NCI-H2029 treated with DMSO at 0.1 percent for 48 hours (cell line): ENCODE results near the gene CMTM7.
"Not testable (repeated sequence)": the region's sequence is repeated elsewhere in the genome, so short reads cannot be mapped to it uniquely, and the experiment has no call there.

Experiments used
- DNase-seq: peaks from one replicate; lab custom pipeline; 2025; lab: John Stamatoyannopoulos, UW

The CMTM7 gene

DNA sequence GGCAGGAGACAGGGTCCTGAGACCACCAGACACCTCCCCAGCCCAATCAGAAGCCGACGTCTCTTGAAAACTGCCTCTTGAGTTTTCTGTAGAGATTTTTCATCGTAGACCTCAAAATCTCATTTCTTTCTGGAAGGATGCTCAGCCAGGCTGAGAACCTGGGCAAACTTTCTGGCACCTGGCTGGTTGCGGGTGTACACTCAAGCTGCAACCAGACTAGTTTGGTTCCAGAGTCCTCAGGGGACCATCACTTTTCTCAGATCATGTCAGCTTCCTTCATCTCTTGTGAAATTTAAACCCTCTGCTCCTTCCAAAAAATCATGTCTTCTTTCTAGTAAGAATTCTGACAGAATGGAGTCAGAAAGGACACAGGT is 45.1 kb downstream of the CMTM7 start:
- DNase-seq, result no peak

DNA sequence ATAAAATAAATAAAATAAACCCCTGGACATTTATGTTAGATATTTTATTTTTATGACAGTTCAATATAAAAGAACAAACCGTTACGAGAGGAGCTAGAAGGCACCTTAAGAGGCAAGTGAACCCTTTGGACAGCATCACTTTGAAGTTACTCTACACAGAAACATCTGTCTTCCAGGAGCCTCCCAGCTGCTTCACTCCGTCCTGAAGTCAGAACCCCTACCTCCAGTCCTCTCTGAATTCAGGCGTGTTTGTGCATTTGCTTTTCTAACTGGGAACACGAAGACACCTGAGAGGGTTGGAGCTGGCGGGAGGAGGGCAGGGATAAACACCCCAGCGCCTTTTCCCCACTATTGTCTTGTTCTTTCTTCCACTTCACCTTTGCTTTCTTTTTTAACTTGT is 46.2 kb downstream of the CMTM7 start:
- no peak for DNase-seq

DNA sequence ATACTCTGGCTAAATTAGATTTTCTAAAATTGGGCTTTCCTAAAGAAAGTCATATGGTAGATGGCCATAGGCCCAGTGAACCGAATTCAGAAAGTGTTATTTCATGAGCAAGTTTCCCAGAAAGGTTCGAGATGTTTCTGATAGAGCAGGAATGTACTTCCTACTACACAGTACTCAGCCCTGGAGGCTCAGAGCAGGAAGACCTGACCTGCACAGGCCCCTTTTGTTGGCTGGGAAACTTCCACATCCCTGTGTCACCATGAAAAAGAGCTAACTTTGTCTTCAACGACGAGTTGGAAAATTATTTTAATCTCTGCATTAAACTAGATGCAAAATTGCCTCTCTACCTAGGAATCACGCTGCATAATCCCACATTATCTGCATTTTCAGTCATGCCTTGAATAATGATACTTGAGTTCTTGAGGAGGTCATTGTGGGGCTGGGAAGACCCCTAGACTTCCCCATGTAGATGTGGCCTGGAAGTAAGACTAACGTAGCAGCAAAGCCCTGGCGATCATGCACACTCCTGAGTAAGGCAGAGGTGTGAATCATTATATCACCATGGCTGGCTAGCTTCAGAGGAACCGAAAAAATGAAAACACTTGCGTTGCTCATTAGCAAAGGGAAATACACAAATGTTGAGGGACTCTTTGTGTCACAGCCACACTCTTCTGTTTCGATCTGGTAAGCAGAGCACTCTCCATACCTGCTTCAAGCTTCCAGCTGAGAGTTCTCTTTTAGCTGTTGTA is 47.1 kb downstream of the CMTM7 start:
- no peak for DNase-seq

GRCh38 chr3:32439421-32439820 is 47.8 kb downstream of the CMTM7 start:
- not testable (repeated sequence) for DNase-seq

GRCh38 chr3:32440611-32441350 is 49.1 kb downstream of the CMTM7 start:
- no peak for DNase-seq

- no peak for DNase-seq
These were observed 51.1 kb downstream of the CMTM7 start for GRCh38 chr3:32442766-32443165.

- DNase-seq, result no peak
These were observed 51.8 kb downstream of the CMTM7 start for GRCh38 chr3:32443478-32443877.

DNA sequence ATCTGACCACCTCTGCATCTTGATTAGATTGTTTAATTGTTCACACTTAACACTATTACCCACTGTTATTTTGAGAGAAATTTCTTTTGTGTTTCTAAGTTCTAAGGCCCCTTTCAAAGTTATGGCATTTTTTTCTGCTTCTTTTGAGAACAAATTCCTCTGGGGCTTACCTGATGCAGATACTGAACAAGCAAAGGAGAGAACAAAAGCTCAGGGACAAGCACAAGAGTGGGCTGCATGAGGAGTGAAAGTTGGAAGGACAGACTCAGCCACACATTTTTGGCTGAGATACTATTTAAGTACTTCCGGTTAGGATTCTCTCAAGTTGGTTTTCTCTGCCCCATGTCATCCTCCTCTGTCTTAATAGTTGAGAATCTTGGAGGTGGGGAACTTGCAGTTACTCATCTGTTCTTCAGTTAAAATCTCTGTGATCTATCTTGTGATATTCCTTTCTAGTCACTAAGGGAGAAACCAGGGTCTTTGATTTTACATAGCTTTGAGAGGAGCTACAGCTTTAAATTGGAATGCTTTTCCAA is 56.3 kb downstream of the CMTM7 start:
- no peak for DNase-seq

GRCh38 chr3:32448686-32449474 is 57.2 kb downstream of the CMTM7 start:
- no peak for DNase-seq

DNA sequence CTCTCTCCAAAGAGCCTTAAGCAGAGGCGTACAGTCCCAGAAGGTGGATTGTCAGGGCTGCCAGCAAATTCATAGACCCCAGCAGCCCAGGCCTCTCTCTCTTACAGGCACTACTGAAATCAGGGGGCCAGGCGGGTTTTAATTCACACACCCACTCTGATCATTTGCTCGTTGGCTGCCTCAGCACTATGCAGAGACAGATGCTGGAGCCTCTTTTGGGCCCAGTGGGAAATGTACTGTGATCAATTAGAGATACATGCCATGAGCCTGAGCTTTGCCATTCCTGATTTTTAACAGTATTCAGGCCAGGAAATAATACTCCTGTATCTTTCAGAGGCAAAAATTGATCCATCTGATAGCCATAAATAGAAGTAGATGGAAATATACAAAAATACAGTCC is 58.0 kb downstream of the CMTM7 start:
- DNase-seq, result no peak

DNA sequence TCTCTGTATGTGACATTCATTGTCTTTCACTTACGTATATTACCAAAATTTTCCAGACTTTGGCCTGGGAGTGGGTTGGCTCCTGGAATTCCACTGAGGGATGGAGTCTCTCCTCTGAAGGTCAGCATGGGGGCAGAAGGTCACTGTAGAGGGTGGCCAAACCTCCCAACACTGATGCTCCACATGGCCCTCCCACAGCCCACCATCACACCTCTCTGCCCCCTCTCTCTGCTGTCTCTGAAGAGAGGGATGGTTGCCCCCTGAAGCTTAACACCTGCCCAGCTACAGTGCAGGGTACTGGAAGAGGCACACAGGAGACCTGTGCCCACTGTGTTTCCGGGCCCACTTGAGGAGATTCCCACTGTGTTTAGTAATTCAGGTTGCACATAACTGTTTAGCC is 58.8 kb downstream of the CMTM7 start:
- no peak for DNase-seq

- DNase-seq, result no peak
These were observed 59.5 kb downstream of the CMTM7 start for GRCh38 chr3:32450992-32451659.

DNA sequence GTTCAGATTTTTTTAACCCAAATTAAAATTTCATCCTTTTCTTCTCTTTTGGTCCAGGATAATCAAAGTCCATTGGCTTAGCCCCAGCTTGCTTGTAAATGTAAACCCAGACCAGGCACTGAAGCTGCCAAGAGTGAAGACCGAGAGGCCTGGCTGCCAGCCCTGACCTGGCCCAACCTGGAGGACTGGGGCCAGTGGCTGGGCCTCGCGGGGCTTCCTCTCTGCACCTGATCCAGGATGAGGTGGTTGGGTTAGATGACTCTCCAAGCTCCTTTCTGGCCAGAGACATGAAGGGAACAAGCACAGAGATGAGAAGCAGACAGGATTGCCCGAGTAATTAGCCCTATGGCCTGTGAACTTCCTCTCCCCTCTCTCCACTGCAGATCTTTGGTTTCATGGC is 60.4 kb downstream of the CMTM7 start:
- DNase-seq, result no peak

DNA sequence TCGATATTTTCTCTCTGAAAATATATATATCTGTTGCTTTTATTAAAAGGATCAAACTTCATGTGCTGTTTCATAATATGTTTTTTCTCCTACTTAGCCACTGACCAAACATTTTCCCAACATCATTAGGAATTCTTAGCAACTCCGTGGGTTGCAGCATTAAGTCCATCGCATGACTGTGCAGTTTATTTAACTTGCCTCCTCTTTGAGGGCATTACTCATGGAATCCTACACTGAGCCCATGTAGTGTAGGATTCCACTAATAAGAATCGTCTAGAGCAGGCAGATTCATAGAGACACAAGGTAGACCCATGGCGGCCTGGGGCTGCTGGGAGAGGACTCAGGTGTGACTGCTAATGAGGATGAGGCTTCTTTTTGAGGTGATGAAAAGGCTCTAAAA is 61.7 kb downstream of the CMTM7 start:
- no peak for DNase-seq

DNA sequence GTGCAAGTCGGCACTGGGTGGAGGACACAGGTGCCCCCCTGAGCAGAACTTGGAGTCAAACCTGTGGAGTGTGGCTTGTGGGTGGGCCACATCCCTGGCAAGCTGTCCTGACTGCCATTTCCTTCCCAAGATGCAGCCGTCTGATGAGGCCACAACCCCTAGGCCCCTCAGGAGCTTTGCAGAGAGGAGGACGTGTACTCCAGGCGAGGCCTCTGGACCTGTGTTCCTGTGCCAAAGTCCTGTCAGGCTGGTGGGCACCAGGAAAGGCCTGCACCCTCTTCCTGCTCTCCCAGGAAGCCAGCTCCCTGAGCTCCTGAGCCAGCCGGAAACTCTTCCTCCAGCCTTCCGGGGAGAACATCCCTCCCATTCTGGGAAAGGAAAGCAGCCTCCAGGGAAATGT is 62.5 kb downstream of the CMTM7 start:
- DNase-seq, result no peak

DNA sequence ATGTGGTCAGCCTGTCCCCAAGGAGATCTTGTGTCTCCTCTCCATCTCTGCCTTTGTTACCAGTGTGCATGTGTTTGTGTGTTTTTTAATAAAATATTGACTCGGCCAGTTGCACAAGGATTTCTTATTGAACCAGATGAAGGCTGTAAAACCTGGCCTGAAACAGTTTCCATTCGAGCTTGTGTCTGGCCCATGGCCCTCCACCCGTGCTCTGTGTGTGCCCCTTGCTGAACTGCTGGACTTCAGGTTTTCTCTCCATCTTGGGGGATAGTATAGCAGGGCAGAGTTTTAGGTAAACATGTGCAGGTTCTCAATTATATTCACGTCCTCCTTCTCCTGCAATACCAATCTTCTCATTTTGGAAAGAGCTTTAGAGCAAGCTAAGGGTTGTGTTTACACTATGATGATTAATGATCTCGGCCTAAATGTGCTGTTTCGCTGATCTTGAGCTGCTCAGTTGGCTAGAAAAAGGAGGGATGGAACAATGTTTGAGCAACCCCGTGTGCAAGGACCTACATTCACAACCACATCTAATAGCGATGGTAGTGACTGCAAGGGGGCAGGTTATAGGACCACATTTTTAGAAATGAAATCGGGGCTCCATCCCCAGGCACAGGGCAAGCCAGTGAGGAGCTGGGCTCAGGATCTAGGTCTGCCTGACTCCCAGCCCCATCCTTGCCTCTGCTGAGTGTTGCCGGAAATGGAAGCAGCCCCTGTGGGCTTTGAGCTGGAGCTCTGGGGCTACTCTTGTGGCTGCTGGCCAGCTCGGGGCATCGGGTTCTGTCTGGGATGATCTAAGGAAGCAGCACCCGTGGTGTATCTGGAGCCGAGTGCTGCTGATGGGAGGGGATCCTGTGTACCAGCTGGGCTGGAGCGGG is 63.3 kb downstream of the CMTM7 start:
- DNase-seq, result no peak

GRCh38 chr3:32455609-32456428 is 64.2 kb downstream of the CMTM7 start:
- no peak for DNase-seq

DNA sequence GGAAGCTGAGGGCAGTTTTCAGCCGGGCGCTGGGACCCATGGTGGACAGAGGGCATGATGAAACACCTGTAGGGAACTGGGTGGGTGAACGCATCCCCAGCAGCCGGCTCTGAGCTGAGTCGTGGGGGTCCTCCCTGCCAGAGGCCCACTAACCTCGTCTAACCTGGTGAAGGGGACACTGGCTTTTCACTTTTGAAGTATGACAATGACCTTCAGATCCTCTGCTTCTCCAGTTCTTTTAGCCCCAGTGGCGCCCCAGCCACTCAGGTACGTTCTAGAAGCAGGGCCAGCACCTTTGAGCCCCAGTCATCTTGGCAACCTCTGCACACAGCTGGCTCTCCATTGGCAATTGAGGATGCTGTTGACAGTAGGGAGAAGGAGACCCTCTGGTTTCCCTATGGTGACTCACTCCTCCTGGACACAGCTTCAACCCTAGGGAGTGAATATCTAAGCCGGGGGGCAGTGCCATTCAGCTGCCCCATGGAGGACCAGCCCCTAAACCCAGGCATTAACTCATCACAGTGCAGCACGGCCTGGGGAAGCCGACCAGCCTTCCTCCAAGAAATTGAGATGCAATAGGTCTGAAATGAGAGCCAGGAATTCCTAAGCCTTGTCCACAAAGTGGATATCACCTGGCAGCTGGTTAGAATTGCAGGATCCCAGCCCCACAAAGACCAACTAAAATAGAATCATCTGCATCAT is 64.9 kb downstream of the CMTM7 start:
- no peak for DNase-seq

- no peak for DNase-seq
These were observed 66.4 kb downstream of the CMTM7 start for GRCh38 chr3:32457971-32458471.
